Measurements from ENCODE around the gene MDH1B. TPM values are rescaled to one million over a fixed set of nuclear protein-coding genes. Genes with fewer than 3 reads are reported as not detected.

The MDH1B gene
- total RNA-seq, 1 donor from 2014 or later: 1.8 TPM

- Histone ChIP-seq H3K27me3 (ENCODE audit: control insufficient read depth, insufficient read depth, low read length) (peaks cover 2% of the 10 kb centered on the region), H3K4me3 (ENCODE audit: low read depth, low read length) (no peak overlapping the region), H3K36me3 (ENCODE audit: control insufficient read depth, insufficient read depth, low read length) (no peaks in the 10 kb centered on the region)
- TF ChIP-seq, protein P1, sequence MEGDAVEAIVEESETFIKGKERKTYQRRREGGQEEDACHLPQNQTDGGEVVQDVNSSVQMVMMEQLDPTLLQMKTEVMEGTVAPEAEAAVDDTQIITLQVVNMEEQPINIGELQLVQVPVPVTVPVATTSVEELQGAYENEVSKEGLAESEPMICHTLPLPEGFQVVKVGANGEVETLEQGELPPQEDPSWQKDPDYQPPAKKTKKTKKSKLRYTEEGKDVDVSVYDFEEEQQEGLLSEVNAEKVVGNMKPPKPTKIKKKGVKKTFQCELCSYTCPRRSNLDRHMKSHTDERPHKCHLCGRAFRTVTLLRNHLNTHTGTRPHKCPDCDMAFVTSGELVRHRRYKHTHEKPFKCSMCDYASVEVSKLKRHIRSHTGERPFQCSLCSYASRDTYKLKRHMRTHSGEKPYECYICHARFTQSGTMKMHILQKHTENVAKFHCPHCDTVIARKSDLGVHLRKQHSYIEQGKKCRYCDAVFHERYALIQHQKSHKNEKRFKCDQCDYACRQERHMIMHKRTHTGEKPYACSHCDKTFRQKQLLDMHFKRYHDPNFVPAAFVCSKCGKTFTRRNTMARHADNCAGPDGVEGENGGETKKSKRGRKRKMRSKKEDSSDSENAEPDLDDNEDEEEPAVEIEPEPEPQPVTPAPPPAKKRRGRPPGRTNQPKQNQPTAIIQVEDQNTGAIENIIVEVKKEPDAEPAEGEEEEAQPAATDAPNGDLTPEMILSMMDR (IDR thresholded peaks at IDR 0.05; ENCODE audit: insufficient read depth, low read length, poor library complexity, severe bottlenecking): no peak
- no peak for DNase-seq (ENCODE audit: low read depth)
These were observed 65.0 kb downstream of the MDH1B start for GRCh38 chr2:206700156-206700555.

- Histone ChIP-seq H3K4me3 (ENCODE audit: low read depth, low read length) (no peak overlapping the region), H3K36me3 (ENCODE audit: control insufficient read depth, insufficient read depth, low read length) (no peaks in the 10 kb centered on the region), H3K27me3 (ENCODE audit: control insufficient read depth, insufficient read depth, low read length) (peaks cover 2% of the 10 kb centered on the region)
- no peak for DNase-seq (ENCODE audit: low read depth)
- TF ChIP-seq, protein P1 (IDR thresholded peaks at IDR 0.05; ENCODE audit: insufficient read depth, low read length, poor library complexity, severe bottlenecking): no peak
These were observed 66.3 kb downstream of the MDH1B start for GRCh38 chr2:206698811-206699210.

- TF ChIP-seq, protein P1 (IDR thresholded peaks at IDR 0.05; ENCODE audit: insufficient read depth, low read length, poor library complexity, severe bottlenecking): no peak
- no peak for DNase-seq (ENCODE audit: low read depth)
- H3K4me3 ChIP-seq (ENCODE audit: low read depth, low read length): no peak overlapping the region
- H3K27me3 ChIP-seq (ENCODE audit: control insufficient read depth, insufficient read depth, low read length): peaks cover 2% of the 10 kb centered on the region
- no peaks in the 10 kb centered on the region for H3K36me3 ChIP-seq (ENCODE audit: control insufficient read depth, insufficient read depth, low read length)
These were observed 68.2 kb downstream of the MDH1B start for GRCh38 chr2:206696910-206697309.

DNA sequence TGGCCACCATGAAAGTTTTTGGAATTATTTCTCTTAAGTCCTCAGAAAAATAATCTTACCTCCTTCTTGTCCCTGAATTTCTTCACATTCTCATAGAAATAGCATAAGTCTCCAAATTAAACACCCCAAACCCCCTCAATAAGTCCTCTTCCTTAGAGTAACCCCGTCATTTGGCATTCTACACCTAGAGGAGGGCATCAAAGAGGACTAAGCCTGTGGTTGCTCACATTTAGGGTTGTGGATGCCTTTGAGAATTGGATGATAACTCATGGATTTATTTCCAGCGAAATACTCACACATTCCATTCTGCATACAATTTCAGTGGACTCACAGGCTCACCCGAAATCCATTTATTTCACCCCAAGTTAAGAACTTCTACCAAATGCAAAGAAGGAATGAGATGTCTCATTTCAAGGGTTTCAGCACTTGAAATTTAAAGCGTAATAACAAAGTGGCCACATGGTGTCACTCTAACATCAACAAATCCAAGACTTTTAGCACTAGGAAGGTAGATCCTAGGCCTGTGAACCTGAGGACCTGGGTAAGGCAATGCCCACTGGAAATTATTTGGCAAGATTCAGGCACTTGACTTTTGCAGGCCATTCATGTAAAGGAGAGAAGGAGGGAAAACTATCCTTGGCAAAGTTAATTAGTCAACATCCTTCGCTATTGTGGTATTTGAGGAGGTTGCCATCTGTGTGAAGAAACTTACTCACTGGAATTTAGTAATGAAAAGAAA, 71.6 kb downstream of the MDH1B start:
- Histone ChIP-seq H3K36me3 (ENCODE audit: control insufficient read depth, insufficient read depth, low read length) (no peaks in the 10 kb centered on the region), H3K4me3 (ENCODE audit: low read depth, low read length) (no peak overlapping the region), H3K27me3 (ENCODE audit: control insufficient read depth, insufficient read depth, low read length) (peaks cover 2% of the 10 kb centered on the region)
- peak; percentile 26 for DNase-seq (ENCODE audit: low read depth)
- TF ChIP-seq, protein P1 (IDR thresholded peaks at IDR 0.05; ENCODE audit: insufficient read depth, low read length, poor library complexity, severe bottlenecking): peak; percentile 44

DNA sequence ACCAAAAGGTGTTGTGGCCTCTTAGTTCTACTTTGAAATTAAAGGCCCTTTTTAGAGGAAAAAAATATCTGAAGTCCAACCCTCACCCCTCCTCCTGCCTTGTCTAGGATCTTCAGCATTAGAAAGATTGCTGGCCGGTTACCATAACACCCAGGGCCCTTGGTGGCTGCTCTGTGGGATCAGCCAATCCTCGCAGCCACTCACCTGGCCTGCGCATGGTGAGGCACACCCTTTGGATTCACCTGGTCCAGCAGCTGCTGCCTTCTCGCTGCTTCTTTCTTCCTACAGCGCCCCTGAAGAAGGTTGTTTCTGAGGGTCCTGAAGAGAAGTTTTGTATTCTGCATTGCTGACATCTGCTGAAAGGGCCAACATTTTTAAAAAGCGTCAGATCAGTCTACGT, 72.2 kb downstream of the MDH1B start:
- DNase-seq (ENCODE audit: low read depth): no peak
- no peaks in the 10 kb centered on the region for H3K36me3 ChIP-seq (ENCODE audit: control insufficient read depth, insufficient read depth, low read length)
- no peak overlapping the region for H3K4me3 ChIP-seq (ENCODE audit: low read depth, low read length)
- H3K27me3 ChIP-seq (ENCODE audit: control insufficient read depth, insufficient read depth, low read length): no peaks in the 10 kb centered on the region
- TF ChIP-seq, protein P1 (IDR thresholded peaks at IDR 0.05; ENCODE audit: insufficient read depth, low read length, poor library complexity, severe bottlenecking): no peak

GRCh38 chr2:206688990-206689389, 76.1 kb downstream of the MDH1B start:
- no peaks in the 10 kb centered on the region for H3K36me3 ChIP-seq (ENCODE audit: control insufficient read depth, insufficient read depth, low read length)
- TF ChIP-seq, protein P1 (IDR thresholded peaks at IDR 0.05; ENCODE audit: insufficient read depth, low read length, poor library complexity, severe bottlenecking): no peak
- no peak overlapping the region for H3K4me3 ChIP-seq (ENCODE audit: low read depth, low read length)
- no peaks in the 10 kb centered on the region for H3K27me3 ChIP-seq (ENCODE audit: control insufficient read depth, insufficient read depth, low read length)
- no peak for DNase-seq (ENCODE audit: low read depth)
